ENCODE results near the gene CAMK2B. TPM values are rescaled to one million over a fixed set of nuclear protein-coding genes. Genes with fewer than 3 reads are reported as not detected.
A peak's percentile ranks its signal among the peaks of the same experiment; 100 is the strongest.

CAMK2B gene
- total and polyA plus RNA-seq, 2 of the 13 experiments (the other 11 are each of a cell fraction or from before 2014, with no cell fraction given), result 0.27 to 0.48 TPM

DNA sequence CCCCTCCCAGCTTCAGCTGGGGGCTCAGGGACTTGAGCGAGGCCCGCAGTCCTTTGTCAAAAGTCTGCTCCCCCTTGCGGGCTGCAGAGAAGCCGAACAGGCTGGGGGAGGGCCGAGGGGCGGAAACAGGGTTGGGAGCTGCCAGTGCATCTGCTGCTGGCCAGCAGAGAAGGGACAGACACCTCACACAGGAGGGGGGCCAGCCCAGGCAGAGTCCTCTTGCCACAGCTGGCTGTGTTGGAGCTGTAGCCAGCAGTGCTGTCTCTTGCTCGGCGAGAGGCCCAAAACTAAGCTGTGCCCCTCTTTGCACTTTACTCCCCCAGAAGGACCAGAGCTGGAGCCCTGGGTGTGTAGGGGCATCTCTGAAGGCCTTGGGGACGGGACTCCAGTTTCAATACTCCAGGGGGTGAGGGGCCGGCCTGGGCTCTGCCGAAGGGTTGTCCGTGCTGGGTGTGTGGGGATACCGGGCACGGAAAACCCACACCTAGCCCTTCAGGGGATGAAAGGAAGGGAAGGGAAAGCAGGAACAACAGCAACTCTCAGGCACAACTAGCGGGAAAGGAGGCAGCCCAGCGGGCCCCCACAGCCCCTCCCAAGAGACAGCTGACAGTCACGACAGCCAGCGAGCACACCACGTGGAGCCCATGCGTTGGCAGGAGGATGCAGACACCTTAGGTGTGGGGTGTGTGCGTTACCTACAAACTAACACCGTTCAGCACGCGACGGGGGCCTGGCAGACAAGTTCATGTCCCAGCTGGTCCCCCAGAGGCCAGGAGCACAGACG is 106.8 kb downstream of the CAMK2B start (continued):
- TF ChIP-seq SP5 (CRISPR knock-in tag; IDR thresholded peaks at IDR 0.05; ENCODE audit: borderline replicate concordance, low read depth), result 0 out of 2 replicates have a peak, but pooled peaks have one; percentile 19
- TF ChIP-seq RXRB (CRISPR knock-in tag; IDR thresholded peaks at IDR 0.05; ENCODE audit: borderline replicate concordance), result no peak
- TF ChIP-seq, protein P1, sequence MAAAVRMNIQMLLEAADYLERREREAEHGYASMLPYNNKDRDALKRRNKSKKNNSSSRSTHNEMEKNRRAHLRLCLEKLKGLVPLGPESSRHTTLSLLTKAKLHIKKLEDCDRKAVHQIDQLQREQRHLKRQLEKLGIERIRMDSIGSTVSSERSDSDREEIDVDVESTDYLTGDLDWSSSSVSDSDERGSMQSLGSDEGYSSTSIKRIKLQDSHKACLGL (CRISPR knock-in tag; IDR thresholded peaks at IDR 0.05), result no peak
- TF ChIP-seq TOE1 (CRISPR knock-in tag; IDR thresholded peaks at IDR 0.05), result no peak
- no peak for TF ChIP-seq IKZF1 (IDR thresholded peaks at IDR 0.05)
- TF ChIP-seq ZNF205 (CRISPR knock-in tag; IDR thresholded peaks at IDR 0.05), result no peak
- no peak for TF ChIP-seq NFIC (IDR thresholded peaks at IDR 0.05; ENCODE audit: low read length)
- TF ChIP-seq, protein P2, sequence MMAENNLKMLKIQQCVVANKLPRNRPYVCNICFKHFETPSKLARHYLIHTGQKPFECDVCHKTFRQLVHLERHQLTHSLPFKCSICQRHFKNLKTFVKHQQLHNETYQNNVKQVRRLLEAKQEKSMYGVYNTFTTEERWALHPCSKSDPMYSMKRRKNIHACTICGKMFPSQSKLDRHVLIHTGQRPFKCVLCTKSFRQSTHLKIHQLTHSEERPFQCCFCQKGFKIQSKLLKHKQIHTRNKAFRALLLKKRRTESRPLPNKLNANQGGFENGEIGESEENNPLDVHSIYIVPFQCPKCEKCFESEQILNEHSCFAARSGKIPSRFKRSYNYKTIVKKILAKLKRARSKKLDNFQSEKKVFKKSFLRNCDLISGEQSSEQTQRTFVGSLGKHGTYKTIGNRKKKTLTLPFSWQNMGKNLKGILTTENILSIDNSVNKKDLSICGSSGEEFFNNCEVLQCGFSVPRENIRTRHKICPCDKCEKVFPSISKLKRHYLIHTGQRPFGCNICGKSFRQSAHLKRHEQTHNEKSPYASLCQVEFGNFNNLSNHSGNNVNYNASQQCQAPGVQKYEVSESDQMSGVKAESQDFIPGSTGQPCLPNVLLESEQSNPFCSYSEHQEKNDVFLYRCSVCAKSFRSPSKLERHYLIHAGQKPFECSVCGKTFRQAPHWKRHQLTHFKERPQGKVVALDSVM (CRISPR knock-in tag; IDR thresholded peaks at IDR 0.05), result no peak
- TF ChIP-seq, protein P3, sequence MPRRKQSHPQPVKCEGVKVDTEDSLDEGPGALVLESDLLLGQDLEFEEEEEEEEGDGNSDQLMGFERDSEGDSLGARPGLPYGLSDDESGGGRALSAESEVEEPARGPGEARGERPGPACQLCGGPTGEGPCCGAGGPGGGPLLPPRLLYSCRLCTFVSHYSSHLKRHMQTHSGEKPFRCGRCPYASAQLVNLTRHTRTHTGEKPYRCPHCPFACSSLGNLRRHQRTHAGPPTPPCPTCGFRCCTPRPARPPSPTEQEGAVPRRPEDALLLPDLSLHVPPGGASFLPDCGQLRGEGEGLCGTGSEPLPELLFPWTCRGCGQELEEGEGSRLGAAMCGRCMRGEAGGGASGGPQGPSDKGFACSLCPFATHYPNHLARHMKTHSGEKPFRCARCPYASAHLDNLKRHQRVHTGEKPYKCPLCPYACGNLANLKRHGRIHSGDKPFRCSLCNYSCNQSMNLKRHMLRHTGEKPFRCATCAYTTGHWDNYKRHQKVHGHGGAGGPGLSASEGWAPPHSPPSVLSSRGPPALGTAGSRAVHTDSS (CRISPR knock-in tag; conservative IDR thresholded peaks at IDR 0.05), result no peak
- no peak for TF ChIP-seq ZNF331 (CRISPR knock-in tag; IDR thresholded peaks at IDR 0.05)
- TF ChIP-seq, protein P4, sequence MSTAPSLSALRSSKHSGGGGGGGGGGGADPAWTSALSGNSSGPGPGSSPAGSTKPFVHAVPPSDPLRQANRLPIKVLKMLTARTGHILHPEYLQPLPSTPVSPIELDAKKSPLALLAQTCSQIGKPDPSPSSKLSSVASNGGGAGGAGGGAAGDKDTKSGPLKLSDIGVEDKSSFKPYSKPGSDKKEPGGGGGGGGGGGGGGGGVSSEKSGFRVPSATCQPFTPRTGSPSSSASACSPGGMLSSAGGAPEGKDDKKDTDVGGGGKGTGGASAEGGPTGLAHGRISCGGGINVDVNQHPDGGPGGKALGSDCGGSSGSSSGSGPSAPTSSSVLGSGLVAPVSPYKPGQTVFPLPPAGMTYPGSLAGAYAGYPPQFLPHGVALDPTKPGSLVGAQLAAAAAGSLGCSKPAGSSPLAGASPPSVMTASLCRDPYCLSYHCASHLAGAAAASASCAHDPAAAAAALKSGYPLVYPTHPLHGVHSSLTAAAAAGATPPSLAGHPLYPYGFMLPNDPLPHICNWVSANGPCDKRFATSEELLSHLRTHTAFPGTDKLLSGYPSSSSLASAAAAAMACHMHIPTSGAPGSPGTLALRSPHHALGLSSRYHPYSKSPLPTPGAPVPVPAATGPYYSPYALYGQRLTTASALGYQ (CRISPR knock-in tag; IDR thresholded peaks at IDR 0.05), result no peak
- TF ChIP-seq, protein P5, sequence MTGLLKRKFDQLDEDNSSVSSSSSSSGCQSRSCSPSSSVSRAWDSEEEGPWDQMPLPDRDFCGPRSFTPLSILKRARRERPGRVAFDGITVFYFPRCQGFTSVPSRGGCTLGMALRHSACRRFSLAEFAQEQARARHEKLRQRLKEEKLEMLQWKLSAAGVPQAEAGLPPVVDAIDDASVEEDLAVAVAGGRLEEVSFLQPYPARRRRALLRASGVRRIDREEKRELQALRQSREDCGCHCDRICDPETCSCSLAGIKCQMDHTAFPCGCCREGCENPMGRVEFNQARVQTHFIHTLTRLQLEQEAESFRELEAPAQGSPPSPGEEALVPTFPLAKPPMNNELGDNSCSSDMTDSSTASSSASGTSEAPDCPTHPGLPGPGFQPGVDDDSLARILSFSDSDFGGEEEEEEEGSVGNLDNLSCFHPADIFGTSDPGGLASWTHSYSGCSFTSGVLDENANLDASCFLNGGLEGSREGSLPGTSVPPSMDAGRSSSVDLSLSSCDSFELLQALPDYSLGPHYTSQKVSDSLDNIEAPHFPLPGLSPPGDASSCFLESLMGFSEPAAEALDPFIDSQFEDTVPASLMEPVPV (CRISPR knock-in tag; IDR thresholded peaks at IDR 0.05), result peak; percentile 24; the same call in 1 of the 2 replicates
- TF ChIP-seq ETV5 (CRISPR knock-in tag; IDR thresholded peaks at IDR 0.05; ENCODE audit: borderline replicate concordance), result peak; percentile 19; the same call in 1 of the 2 replicates
- no peak for TF ChIP-seq ZFP90 (CRISPR knock-in tag; IDR thresholded peaks at IDR 0.05; ENCODE audit: borderline replicate concordance)
- no peak for TF ChIP-seq SMYD3 (CRISPR knock-in tag; IDR thresholded peaks at IDR 0.05)
- TF ChIP-seq, protein P6, sequence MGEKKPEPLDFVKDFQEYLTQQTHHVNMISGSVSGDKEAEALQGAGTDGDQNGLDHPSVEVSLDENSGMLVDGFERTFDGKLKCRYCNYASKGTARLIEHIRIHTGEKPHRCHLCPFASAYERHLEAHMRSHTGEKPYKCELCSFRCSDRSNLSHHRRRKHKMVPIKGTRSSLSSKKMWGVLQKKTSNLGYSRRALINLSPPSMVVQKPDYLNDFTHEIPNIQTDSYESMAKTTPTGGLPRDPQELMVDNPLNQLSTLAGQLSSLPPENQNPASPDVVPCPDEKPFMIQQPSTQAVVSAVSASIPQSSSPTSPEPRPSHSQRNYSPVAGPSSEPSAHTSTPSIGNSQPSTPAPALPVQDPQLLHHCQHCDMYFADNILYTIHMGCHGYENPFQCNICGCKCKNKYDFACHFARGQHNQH (CRISPR knock-in tag; IDR thresholded peaks at IDR 0.05), result no peak
- TF ChIP-seq, protein P7, sequence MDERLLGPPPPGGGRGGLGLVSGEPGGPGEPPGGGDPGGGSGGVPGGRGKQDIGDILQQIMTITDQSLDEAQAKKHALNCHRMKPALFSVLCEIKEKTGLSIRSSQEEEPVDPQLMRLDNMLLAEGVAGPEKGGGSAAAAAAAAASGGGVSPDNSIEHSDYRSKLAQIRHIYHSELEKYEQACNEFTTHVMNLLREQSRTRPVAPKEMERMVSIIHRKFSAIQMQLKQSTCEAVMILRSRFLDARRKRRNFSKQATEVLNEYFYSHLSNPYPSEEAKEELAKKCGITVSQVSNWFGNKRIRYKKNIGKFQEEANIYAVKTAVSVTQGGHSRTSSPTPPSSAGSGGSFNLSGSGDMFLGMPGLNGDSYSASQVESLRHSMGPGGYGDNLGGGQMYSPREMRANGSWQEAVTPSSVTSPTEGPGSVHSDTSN (CRISPR knock-in tag; IDR thresholded peaks at IDR 0.05), result no peak
- TF ChIP-seq ADNP (CRISPR knock-in tag; IDR thresholded peaks at IDR 0.05), result no peak
- TF ChIP-seq ZKSCAN8 (CRISPR knock-in tag; IDR thresholded peaks at IDR 0.05; ENCODE audit: borderline replicate concordance), result no peak
- TF ChIP-seq XRCC5 (optimal IDR thresholded peaks at IDR 0.05; ENCODE audit: low read length), result peak; percentile 23
